Measurements from ENCODE around the gene PAXX.

PAXX gene

DNA sequence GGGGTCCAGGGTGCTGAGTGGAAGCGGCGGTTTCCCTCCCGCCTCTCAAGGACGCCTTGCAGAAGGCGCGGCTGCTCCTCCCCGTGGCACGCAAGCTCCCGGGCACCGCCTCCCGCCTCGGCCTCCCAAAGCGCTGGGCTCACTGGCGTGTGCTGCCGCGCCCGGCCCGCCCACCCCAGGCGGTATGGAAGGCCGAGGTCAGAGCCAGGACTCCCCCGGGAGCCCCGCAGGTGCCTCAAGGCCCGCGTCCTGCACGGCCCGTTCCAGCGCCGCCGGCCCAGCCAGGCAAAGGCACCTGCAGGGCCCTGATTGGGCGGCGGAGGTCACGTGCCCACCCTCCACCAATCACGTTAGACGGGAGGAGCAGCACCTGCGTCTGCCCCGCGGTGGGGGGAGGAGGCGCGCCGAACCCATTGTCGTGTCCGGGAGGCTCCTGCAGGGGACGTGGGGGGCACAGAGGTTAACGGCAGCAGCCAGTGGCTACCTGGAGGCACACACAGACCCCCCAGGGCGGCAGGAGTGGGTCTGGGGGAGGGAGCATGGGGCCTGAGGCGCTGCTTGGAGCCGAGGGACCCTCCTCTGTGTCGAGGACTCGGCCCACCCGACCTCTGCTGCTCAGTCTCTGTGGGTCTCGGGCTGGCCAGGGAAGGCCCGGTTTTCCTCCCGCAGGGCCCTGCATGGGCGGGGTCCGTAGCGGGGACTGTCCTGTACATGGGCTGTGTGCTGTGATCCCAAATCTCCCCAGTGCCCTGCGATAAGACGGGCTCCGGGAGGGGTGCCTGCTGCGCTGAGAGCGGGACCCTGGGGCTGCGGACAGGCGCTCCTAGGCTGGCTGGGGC, 42.2 kb upstream of the PAXX start:
- ATAC-seq (replicated peaks; ENCODE audit: extremely low read depth, poor library complexity, severe bottlenecking) (peak; percentile 97), DNase-seq (ENCODE audit: low spot score in 2 of 2) (peak; percentile 95 to 97)
- H3K36me3 Mint-ChIP-seq (ENCODE audit: insufficient read depth), result peaks cover 13% of the 10 kb centered on the region
- H3K4me1 Mint-ChIP-seq, result peaks cover 14% of the 10 kb centered on the region
- peak overlapping the region; percentile 78 for H3K27ac Mint-ChIP-seq (ENCODE audit: low read depth)
- no peaks in the 10 kb centered on the region for H3K27me3 Mint-ChIP-seq
- H3K4me3 Mint-ChIP-seq, result peak overlapping the region; percentile 83
- H3K9me3 Mint-ChIP-seq, result no peaks in the 10 kb centered on the region

DNA sequence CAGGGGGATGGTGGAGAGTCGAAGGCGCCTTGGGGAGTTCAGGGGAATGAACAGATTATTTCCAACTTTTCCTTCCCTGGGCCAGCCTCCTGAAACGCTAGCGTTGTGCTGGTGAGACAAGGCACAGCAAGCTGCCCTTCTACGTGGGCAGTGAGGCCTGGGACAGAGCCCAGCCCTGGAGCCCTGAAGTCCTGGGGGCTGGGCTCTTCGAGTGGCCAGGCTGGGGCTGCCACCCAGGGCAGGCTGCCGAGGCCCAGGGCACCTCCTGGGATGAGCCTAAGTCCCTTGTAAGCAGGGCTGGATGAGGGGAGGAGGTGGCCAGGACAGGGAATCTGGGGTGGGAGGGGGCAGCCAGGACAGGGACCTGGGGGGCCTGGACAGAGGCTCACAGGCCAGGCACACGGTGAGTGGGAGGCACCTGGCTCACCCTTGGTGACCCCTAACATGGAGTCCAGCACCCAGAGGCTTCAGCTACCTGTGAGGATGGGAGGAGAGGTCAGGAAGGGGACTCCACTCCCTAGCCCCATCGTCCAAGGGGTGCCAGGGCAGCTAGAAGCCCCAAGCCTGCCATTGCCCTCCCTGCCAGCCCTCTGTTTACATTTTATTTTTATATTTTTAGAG, 41.5 kb upstream of the PAXX start:
- ATAC-seq (replicated peaks; ENCODE audit: extremely low read depth, poor library complexity, severe bottlenecking) (no peak), DNase-seq (ENCODE audit: low spot score in 2 of 2) (no peak)
- Mint-ChIP-seq H3K27me3 (no peaks in the 10 kb centered on the region), H3K9me3 (no peaks in the 10 kb centered on the region), H3K27ac (ENCODE audit: low read depth) (no peak overlapping the region), H3K4me3 (peak overlapping the region; percentile 83), H3K36me3 (ENCODE audit: insufficient read depth) (peaks cover 6% of the 10 kb centered on the region), H3K4me1 (peaks cover 13% of the 10 kb centered on the region)

GRCh38 chr9:136951541-136952320, 40.5 kb upstream of the PAXX start, which contains the start of gene LCN12:
Gene LCN12, plus strand, starts transcription at chr9:136952273. Its CDS starts 55 bp downstream, at chr9:136952328.
- no peaks in the 10 kb centered on the region for H3K27me3 Mint-ChIP-seq
- no peak within 1 kb of the TSS for H3K4me3 Mint-ChIP-seq
- H3K4me1 Mint-ChIP-seq, result peaks cover 13% of the 10 kb centered on the region
- H3K36me3 Mint-ChIP-seq (ENCODE audit: insufficient read depth), result peaks cover 6% of the 10 kb centered on the region
- DNase-seq (ENCODE audit: low spot score in 2 of 2) (no peak), ATAC-seq (replicated peaks; ENCODE audit: extremely low read depth, poor library complexity, severe bottlenecking) (no peak)
- peak within 1 kb of the TSS; percentile 46 for H3K27ac Mint-ChIP-seq (ENCODE audit: low read depth)
- no peaks in the 10 kb centered on the region for H3K9me3 Mint-ChIP-seq

DNA sequence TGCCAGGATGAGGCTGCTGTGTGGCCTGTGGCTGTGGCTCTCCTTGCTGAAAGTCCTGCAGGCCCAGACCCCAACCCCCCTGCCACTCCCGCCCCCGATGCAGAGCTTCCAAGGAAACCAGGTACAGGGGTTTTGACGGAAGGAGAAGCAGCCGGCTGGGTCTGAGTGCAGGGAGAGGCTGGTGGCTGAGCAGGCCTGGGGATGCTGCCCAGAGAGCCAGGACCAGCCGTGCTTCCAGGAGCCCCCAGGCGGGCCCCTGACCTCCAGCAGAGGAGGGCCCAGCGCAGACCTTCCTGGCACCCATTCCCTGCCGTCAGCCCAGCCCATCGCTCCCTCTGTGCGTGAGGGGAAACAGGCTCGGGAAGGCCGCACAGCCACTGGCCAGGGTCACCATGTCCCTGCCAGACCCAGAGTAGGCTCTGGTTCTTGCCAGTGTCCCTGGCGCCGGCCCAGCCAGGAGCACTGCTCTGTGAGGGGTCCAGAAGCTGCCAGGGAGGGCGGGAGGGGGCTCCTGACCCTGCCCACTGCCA, 39.8 kb upstream of the PAXX start:
- Mint-ChIP-seq H3K36me3 (ENCODE audit: insufficient read depth) (peaks cover 6% of the 10 kb centered on the region), H3K9me3 (no peaks in the 10 kb centered on the region), H3K27ac (ENCODE audit: low read depth) (no peak overlapping the region), H3K4me3 (no peak overlapping the region), H3K27me3 (no peaks in the 10 kb centered on the region), H3K4me1 (peaks cover 13% of the 10 kb centered on the region)
- DNase-seq (ENCODE audit: low spot score in 2 of 2) (no peak), ATAC-seq (replicated peaks; ENCODE audit: extremely low read depth, poor library complexity, severe bottlenecking) (no peak)

DNA sequence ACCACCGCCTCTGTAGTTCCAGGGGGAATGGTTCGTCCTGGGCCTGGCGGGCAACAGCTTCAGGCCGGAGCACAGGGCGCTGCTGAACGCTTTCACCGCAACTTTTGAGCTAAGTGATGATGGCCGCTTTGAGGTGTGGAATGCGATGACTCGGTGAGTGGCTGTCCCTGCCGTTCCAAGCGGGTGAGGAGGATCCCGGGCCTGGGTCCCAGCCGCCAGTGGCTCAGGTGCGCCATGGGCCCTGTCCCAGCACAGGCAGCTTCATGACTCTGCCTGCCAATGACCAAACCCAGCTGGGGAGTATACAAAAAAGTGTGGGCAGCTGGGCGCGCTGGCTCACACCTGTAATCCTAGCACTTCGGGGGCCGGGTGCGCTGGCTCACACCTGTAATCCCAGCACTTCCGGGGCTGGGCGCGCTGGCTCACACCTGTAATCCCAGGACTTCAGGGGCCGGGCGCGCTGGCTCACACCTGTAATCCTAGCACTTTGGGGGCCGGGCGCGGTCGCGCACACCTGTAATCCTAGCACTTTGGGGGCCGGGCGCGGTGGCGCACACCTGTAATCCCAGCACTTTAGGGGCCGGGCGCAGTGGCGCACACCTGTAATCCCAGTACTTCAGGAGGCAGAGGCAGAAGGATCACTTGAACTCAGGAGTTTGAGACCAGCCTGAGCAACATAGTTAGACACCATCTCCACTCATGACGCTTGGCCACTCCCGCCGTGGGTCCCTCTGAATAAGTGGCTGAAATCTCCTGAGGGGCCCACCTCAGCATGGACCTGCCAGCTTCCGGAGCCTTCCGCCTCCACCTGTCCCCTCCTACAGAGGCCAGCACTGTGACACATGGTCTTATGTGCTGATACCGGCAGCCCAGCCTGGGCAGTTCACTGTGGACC, 39.1 kb upstream of the PAXX start:
- Mint-ChIP-seq H3K9me3 (no peaks in the 10 kb centered on the region), H3K27ac (ENCODE audit: low read depth) (no peak overlapping the region), H3K4me3 (no peak overlapping the region), H3K27me3 (no peaks in the 10 kb centered on the region), H3K36me3 (ENCODE audit: insufficient read depth) (peaks cover 6% of the 10 kb centered on the region), H3K4me1 (peaks cover 19% of the 10 kb centered on the region)
- no peak for ATAC-seq (replicated peaks; ENCODE audit: extremely low read depth, poor library complexity, severe bottlenecking)
- DNase-seq (ENCODE audit: low spot score in 2 of 2), result no peak

DNA sequence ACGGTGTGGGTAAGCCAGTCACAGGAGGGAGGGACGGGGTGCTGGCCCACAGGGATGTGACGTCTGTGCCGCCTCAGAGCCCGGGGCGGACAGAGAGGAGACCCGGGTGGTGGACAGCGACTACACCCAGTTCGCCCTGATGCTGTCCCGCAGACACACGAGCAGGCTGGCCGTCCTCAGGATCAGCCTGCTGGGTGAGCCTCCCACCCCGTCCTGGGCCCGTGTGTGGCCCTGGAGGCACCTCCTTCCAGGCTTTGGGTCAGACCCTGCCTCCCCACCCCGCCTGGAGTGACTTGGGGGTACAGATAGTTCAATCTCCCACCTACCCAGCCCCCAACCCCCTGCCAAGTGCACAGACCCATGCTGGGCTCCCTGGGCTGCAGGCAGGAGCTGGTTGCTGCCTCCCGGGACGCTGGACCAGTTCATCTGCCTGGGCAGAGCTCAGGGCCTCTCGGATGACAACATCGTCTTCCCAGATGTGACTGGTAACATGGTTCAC, 38.4 kb upstream of the PAXX start:
- Mint-ChIP-seq H3K27ac (ENCODE audit: low read depth) (no peak overlapping the region), H3K4me1 (peaks cover 26% of the 10 kb centered on the region), H3K9me3 (no peaks in the 10 kb centered on the region), H3K27me3 (no peaks in the 10 kb centered on the region), H3K4me3 (no peak overlapping the region), H3K36me3 (ENCODE audit: insufficient read depth) (peaks cover 6% of the 10 kb centered on the region)
- no peak for DNase-seq (ENCODE audit: low spot score in 2 of 2)
- ATAC-seq (replicated peaks; ENCODE audit: extremely low read depth, poor library complexity, severe bottlenecking), result no peak

GRCh38 chr9:136954270-136955083, 37.7 kb upstream of the PAXX start:
- Mint-ChIP-seq H3K27ac (ENCODE audit: low read depth) (no peak overlapping the region), H3K4me1 (peaks cover 31% of the 10 kb centered on the region), H3K36me3 (ENCODE audit: insufficient read depth) (peaks cover 5% of the 10 kb centered on the region), H3K4me3 (no peak overlapping the region), H3K9me3 (no peaks in the 10 kb centered on the region), H3K27me3 (no peaks in the 10 kb centered on the region)
- ATAC-seq (replicated peaks; ENCODE audit: extremely low read depth, poor library complexity, severe bottlenecking), result no peak
- no peak for DNase-seq (ENCODE audit: low spot score in 2 of 2)

DNA sequence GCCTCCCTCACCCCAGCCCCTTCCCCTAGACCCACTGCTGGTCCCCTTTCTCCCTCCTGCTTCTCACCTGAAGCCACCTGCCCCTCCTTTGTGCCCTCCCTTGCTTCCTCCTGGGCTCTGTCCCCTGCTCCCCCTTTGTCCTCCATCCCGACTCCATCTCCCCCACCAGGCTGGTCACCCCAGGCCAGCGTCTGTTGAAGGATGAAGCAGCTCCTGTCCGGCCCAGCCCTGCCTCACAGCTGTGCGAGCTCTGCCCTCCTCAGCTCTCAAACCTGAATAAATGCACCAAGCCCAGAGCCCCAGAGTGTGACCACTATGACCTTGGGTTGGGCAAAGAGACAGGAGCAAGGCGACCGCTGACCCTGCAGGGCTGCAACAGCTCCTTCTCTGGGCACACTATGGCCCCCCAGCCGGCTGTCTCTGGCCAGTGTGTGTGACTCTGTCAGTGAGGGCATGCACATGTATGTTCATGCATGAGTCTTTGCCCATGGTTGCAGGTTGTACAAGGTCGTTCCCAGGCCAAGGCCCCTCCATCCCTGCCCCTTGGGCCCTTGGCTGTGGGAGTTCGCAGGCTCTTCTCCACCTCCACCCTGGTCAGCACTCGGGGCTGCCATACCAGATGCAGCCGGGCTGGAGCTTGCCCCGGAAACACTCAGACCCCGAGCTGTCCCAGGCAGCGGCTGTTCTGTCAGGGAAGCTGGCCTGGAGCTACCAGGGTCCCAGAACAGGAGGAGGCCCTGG, 36.9 kb upstream of the PAXX start:
- DNase-seq (ENCODE audit: low spot score in 2 of 2) (no peak), ATAC-seq (replicated peaks; ENCODE audit: extremely low read depth, poor library complexity, severe bottlenecking) (no peak)
- H3K9me3 Mint-ChIP-seq, result no peaks in the 10 kb centered on the region
- peaks cover 31% of the 10 kb centered on the region for H3K4me1 Mint-ChIP-seq
- no peak overlapping the region for H3K27ac Mint-ChIP-seq (ENCODE audit: low read depth)
- H3K27me3 Mint-ChIP-seq, result no peaks in the 10 kb centered on the region
- H3K36me3 Mint-ChIP-seq (ENCODE audit: insufficient read depth), result peaks cover under 1% of the 10 kb centered on the region
- H3K4me3 Mint-ChIP-seq, result no peak overlapping the region

- H3K4me3 Mint-ChIP-seq, result no peak overlapping the region
- H3K27ac Mint-ChIP-seq (ENCODE audit: low read depth), result no peak overlapping the region
- H3K4me1 Mint-ChIP-seq, result peaks cover 35% of the 10 kb centered on the region
Observed at GRCh38 chr9:136955943-136956335, 36.3 kb upstream of the PAXX start.

DNA sequence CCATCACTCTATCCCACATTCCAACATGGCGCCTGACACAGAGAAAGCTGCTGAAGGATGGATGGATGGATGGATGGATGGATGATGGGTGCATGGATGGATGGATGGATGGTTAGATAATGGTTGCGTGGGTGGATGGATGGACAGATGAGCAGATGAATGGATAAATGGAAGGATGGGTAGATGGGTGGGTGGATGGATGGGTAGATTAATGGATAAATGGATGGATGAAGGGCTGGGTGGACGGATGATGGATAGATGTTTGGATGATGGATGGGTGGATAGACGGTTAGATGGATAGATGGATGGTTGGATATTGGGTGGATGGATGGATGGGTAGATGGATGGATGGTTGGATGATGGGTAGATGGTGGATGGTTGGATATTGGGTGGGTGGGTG, 35.6 kb upstream of the PAXX start:
- Mint-ChIP-seq H3K4me3 (no peak overlapping the region), H3K27me3 (no peaks in the 10 kb centered on the region), H3K4me1 (peaks cover 40% of the 10 kb centered on the region), H3K9me3 (no peaks in the 10 kb centered on the region), H3K36me3 (ENCODE audit: insufficient read depth) (peaks cover 2% of the 10 kb centered on the region), H3K27ac (ENCODE audit: low read depth) (no peak overlapping the region)
- ATAC-seq (replicated peaks; ENCODE audit: extremely low read depth, poor library complexity, severe bottlenecking), result no peak
- no peak for DNase-seq (ENCODE audit: low spot score in 2 of 2)

More at GRCh38 chr9:136955943-136956335, 36.3 kb upstream of the PAXX start:
- H3K36me3 Mint-ChIP-seq (ENCODE audit: insufficient read depth), result peaks cover 2% of the 10 kb centered on the region
- no peaks in the 10 kb centered on the region for H3K9me3 Mint-ChIP-seq
- DNase-seq (ENCODE audit: low spot score in 2 of 2) (no peak), ATAC-seq (replicated peaks; ENCODE audit: extremely low read depth, poor library complexity, severe bottlenecking) (no peak)
- no peaks in the 10 kb centered on the region for H3K27me3 Mint-ChIP-seq
